NT2/D1 (cell line): ENCODE measurements around the gene ETHE1.

ENCODE experiments used
- DNase-seq: peaks from one replicate; pipeline ENCODE4 v3.0.0-alpha.2; 2011; ENCODE audit warnings: low read depth, low spot score
- H3K27me3 ChIP-seq: 2 replicates; pipeline ENCODE4 v1.6.0; 2011; ENCODE audit warnings: mild to moderate bottlenecking; ENCODE audit not compliant: insufficient read length, insufficient read depth
- H3K36me3 ChIP-seq: 2 replicates; pipeline ENCODE4 v1.6.1; 2011; ENCODE audit warnings: mild to moderate bottlenecking, low read length, mixed read lengths; ENCODE audit not compliant: insufficient read depth, insufficient read length
- H3K4me1 ChIP-seq: 2 replicates; pipeline ENCODE4 v1.5.1; 2011; ENCODE audit not compliant: insufficient read depth, insufficient read length
- H3K4me3 ChIP-seq: 2 replicates; pipeline ENCODE4 v1.5.1; 2011; ENCODE audit warnings: low read depth; ENCODE audit not compliant: insufficient read length
- H3K9ac ChIP-seq: 2 replicates; pipeline ENCODE4 v1.6.0; 2011; ENCODE audit warnings: low read depth; ENCODE audit not compliant: insufficient read length
- H3K9me3 ChIP-seq: 2 replicates; pipeline ENCODE4 v1.5.1; 2011; ENCODE audit warnings: mild to moderate bottlenecking, low read length; ENCODE audit not compliant: insufficient read depth
- SUZ12 ChIP-seq: IDR thresholded peaks from 2 replicates; pipeline ENCODE4 v1.6.1; 2011; ENCODE audit not compliant: insufficient read length, insufficient read depth; ENCODE audit errors: extremely low read depth
- YY1 ChIP-seq: IDR thresholded peaks from 2 replicates; pipeline ENCODE4 v1.6.1; 2011; ENCODE audit not compliant: insufficient read length, insufficient read depth
- ZNF274 ChIP-seq: IDR thresholded peaks from 2 replicates; pipeline ENCODE4 v1.6.1; 2011; ENCODE audit warnings: mild to moderate bottlenecking, low read depth, low read length

ETHE1 gene

GRCh38 chr19:43495082-43495481 is 31.9 kb downstream of the ETHE1 start:
- Histone ChIP-seq H3K27me3 (no peaks in the 10 kb centered on the region), H3K4me1 (no peaks in the 10 kb centered on the region), H3K4me3 (no peak overlapping the region), H3K9ac (no peak overlapping the region), H3K9me3 (no peaks in the 10 kb centered on the region), H3K36me3 (peaks cover 24% of the 10 kb centered on the region)
- no peak for DNase-seq
- TF ChIP-seq YY1 (no peak), ZNF274 (no peak), SUZ12 (no peak)

GRCh38 chr19:43490759-43491158 is 36.2 kb downstream of the ETHE1 start:
- DNase-seq: no peak
- H3K27me3 ChIP-seq: no peaks in the 10 kb centered on the region
- H3K9me3 ChIP-seq: no peaks in the 10 kb centered on the region
- TF ChIP-seq SUZ12 (no peak), YY1 (no peak), ZNF274 (no peak)
- peaks cover 16% of the 10 kb centered on the region for H3K36me3 ChIP-seq
- H3K9ac ChIP-seq: no peak overlapping the region
- H3K4me1 ChIP-seq: no peaks in the 10 kb centered on the region
- H3K4me3 ChIP-seq: no peak overlapping the region

GRCh38 chr19:43489979-43490599 is 36.9 kb downstream of the ETHE1 start:
- TF ChIP-seq ZNF274 (no peak), SUZ12 (no peak), YY1 (no peak)
- Histone ChIP-seq H3K9ac (no peak overlapping the region), H3K27me3 (no peaks in the 10 kb centered on the region), H3K4me3 (no peak overlapping the region), H3K36me3 (peaks cover 11% of the 10 kb centered on the region), H3K9me3 (no peaks in the 10 kb centered on the region), H3K4me1 (no peaks in the 10 kb centered on the region)
- no peak for DNase-seq

- Histone ChIP-seq H3K27me3 (no peaks in the 10 kb centered on the region), H3K9ac (no peak overlapping the region), H3K4me1 (no peaks in the 10 kb centered on the region), H3K4me3 (no peak overlapping the region), H3K9me3 (no peaks in the 10 kb centered on the region), H3K36me3 (peaks cover 5% of the 10 kb centered on the region)
- TF ChIP-seq SUZ12: no peak
- no peak for TF ChIP-seq YY1
- no peak for TF ChIP-seq ZNF274
- no peak for DNase-seq
Measured at GRCh38 chr19:43489310-43489709, 37.7 kb downstream of the ETHE1 start.

- Histone ChIP-seq H3K9ac (no peak overlapping the region), H3K36me3 (peaks cover 5% of the 10 kb centered on the region), H3K9me3 (no peaks in the 10 kb centered on the region), H3K27me3 (no peaks in the 10 kb centered on the region), H3K4me1 (no peaks in the 10 kb centered on the region), H3K4me3 (no peak overlapping the region)
- no peak for DNase-seq
- TF ChIP-seq ZNF274: no peak
- TF ChIP-seq YY1: no peak
- no peak for TF ChIP-seq SUZ12
Measured at GRCh38 chr19:43488179-43488578, 38.8 kb downstream of the ETHE1 start.

GRCh38 chr19:43486412-43486811 is 40.6 kb downstream of the ETHE1 start:
- H3K9me3 ChIP-seq: no peaks in the 10 kb centered on the region
- no peaks in the 10 kb centered on the region for H3K4me1 ChIP-seq
- H3K36me3 ChIP-seq: peaks cover 5% of the 10 kb centered on the region
- H3K27me3 ChIP-seq: no peaks in the 10 kb centered on the region
- no peak for DNase-seq
- no peak for TF ChIP-seq ZNF274
- no peak for TF ChIP-seq YY1
- TF ChIP-seq SUZ12: no peak
- H3K4me3 ChIP-seq: no peak overlapping the region
- H3K9ac ChIP-seq: no peak overlapping the region

- H3K9me3 ChIP-seq: no peaks in the 10 kb centered on the region
- no peak overlapping the region for H3K9ac ChIP-seq
- H3K36me3 ChIP-seq: peaks cover 4% of the 10 kb centered on the region
- TF ChIP-seq YY1 (no peak), ZNF274 (no peak), SUZ12 (no peak)
- no peaks in the 10 kb centered on the region for H3K4me1 ChIP-seq
- DNase-seq: no peak
- no peaks in the 10 kb centered on the region for H3K27me3 ChIP-seq
- no peak overlapping the region for H3K4me3 ChIP-seq
Measured at GRCh38 chr19:43485951-43486350, 41.0 kb downstream of the ETHE1 start.

- Histone ChIP-seq H3K27me3 (no peaks in the 10 kb centered on the region), H3K9me3 (no peaks in the 10 kb centered on the region), H3K9ac (no peak overlapping the region), H3K4me1 (no peaks in the 10 kb centered on the region), H3K36me3 (no peaks in the 10 kb centered on the region), H3K4me3 (no peak overlapping the region)
- DNase-seq: no peak
- TF ChIP-seq SUZ12: no peak
- TF ChIP-seq ZNF274: no peak
- TF ChIP-seq YY1: no peak
Measured at GRCh38 chr19:43483281-43483680, 43.7 kb downstream of the ETHE1 start.
